Natural killer cell treated with Interleukin-12 subunit alpha and Interleukin-12 subunit beta and Interleukin-15 and Interleukin-18, amount 100 ng/mL, for 72 hours (primary cell): ENCODE data around the gene TMPRSS7. TPM values are rescaled to one million over a fixed set of nuclear protein-coding genes. Genes with fewer than 3 reads are reported as not detected.

Experiments used
- ATAC-seq, 2 donors: fragments of 150-1000 bp; cut with Tn5 transposase in 1 of 2; sonication (Bioruptor Pico), chemical (Tn5 transposase) in 1 of 2; 2 replicates each; pipeline ENCODE4 v1.10.0; 2021
- DNase-seq: peaks from one replicate; pipeline ENCODE4 v3.0.0; 2022; ENCODE audit warnings: low spot score
- H3K27ac Mint-ChIP-seq, 2 donors: 1 replicate in 1 of 2; 2 replicates in 1 of 2; pipeline ENCODE4 v1.8.0; 2022; ENCODE audit warnings: mixed read lengths in 2 of 2, mild to moderate bottlenecking in 1 of 2, moderate library complexity in 1 of 2
- H3K27me3 Mint-ChIP-seq, 2 donors: 1 replicate in 1 of 2; 2 replicates in 1 of 2; pipeline ENCODE4 v1.8.0; 2022; ENCODE audit warnings: mixed read lengths in 2 of 2
- H3K36me3 Mint-ChIP-seq: one replicate; pipeline ENCODE4 v1.8.0; 2022; ENCODE audit warnings: mixed read lengths
- H3K4me1 Mint-ChIP-seq, 2 donors: 1 replicate in 1 of 2; 2 replicates in 1 of 2; pipeline ENCODE4 v1.8.0; 2022; ENCODE audit warnings: low read depth in 2 of 2, mixed read lengths in 2 of 2, mild to moderate bottlenecking in 1 of 2
- H3K4me3 Mint-ChIP-seq: one replicate; pipeline ENCODE4 v1.8.0; 2022; ENCODE audit warnings: mixed read lengths
- H3K9me3 Mint-ChIP-seq: 2 replicates; pipeline ENCODE4 v1.8.0; 2022; ENCODE audit warnings: mixed read lengths
- total RNA-seq, 2 donors: library from RNA; stranded (reverse); gene quantifications; one replicate each; pipeline ENCODE4 v1.2.3, GENCODE V29; 2022

TMPRSS7 gene
- total RNA-seq, 2 donors from 2014 or later = not detected

DNA sequence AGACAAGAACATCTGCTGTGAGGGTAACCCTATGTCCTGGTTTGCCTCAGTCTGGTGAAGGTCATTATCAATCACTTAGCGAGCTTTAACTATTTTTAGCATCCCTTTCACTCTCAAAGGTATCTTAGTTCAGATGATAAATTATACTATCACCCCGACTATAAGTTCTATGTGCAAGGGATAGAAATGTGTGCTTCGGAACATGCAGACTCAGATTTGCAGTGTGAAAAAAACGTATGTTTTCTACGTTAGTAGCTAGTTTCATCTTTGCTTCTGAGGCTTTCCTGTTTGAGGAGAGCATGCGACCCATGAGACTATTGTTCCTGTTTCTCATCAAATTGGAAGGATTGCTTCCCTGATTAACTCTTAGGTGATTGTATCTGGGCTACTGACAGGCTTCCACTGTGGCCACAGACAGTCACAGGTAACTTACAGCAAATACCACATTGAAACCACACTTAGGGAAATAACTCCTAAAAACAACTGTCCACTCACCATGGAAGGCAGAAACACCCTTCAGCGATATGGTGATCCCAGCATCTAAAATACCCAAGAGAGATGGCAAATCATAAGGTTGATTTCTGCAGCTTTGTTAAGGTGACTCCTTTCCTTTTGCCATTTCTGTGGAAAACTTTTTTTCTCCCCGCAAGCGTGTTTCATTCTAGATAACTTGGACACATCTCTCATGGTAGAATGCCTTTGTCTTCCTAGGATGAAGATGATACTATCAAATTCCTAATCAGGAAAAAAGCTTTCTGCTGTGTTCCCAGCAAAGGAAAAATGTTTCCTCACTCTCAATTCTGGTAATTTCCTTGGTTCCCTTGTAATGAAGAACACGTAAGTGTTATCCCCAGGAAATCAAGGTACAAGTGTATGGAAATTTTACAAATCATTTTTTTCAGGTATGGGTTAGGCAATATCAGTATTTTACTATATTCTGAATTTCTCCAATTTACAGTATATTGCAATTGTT is 93.3 kb downstream of the TMPRSS7 start:
- Mint-ChIP-seq H3K4me3 (peak overlapping the region; percentile 44), H3K27ac (peak overlapping the region; percentile 58 to 75), H3K27me3 (no peaks in the 10 kb centered on the region), H3K36me3 (no peaks in the 10 kb centered on the region), H3K9me3 (no peaks in the 10 kb centered on the region), H3K4me1 (peaks cover 12 to 40% of the 10 kb centered on the region in 2 donors)
- DNase-seq (no peak), ATAC-seq (no peak)

GRCh38 chr3:112128843-112129727 is 94.5 kb downstream of the TMPRSS7 start:
- Mint-ChIP-seq H3K4me1 (peaks cover 20 to 48% of the 10 kb centered on the region in 2 donors), H3K36me3 (no peaks in the 10 kb centered on the region), H3K27ac (peak overlapping the region; percentile 19 to 58), H3K4me3 (peak overlapping the region; percentile 23), H3K9me3 (no peaks in the 10 kb centered on the region), H3K27me3 (no peaks in the 10 kb centered on the region)
- DNase-seq (no peak), ATAC-seq (no peak)

DNA sequence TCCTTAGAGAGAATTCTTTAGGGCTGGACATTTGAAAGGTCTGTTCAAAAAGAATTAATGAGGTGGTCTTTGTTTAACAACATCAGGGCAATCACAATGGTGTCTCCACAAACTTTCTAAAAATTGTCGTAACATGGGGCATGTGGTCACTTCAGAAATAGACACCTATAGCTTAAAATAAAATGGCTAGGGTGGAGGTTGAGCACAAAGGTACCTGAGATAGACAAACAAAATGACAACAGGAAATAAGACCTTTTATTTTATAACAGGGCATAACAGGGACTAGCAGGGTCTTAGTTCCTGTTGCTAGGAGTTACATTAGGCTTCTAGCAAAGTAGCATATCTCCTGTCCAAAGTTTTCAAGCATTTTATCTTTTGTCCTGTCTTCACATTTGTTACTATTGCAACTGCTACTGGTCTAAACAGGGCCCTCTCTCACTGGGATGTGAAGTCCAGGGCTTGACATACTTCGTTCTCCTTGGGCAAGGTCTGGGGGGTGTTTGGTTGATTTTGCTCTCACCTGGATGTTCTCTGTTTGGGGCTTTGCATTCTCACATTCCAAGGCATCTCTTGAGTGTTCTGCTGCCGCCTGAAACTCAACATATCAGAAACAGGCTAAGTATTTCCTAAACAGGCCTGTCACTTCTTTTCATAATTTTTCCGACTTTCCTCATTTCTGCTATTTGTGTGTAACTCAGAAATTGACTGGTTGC is 95.5 kb downstream of the TMPRSS7 start:
- ATAC-seq (no peak), DNase-seq (no peak)
- Mint-ChIP-seq H3K4me1 (peaks cover 25 to 54% of the 10 kb centered on the region in 2 donors), H3K27me3 (no peaks in the 10 kb centered on the region), H3K27ac (peak overlapping the region in 1 of 2 donors; percentile 58), H3K4me3 (peak overlapping the region; percentile 47), H3K9me3 (no peaks in the 10 kb centered on the region), H3K36me3 (no peaks in the 10 kb centered on the region)

- H3K9me3 Mint-ChIP-seq = no peaks in the 10 kb centered on the region
- peak overlapping the region; percentile 47 for H3K4me3 Mint-ChIP-seq
- H3K36me3 Mint-ChIP-seq = no peaks in the 10 kb centered on the region
- peak overlapping the region in 1 of 2 donors; percentile 58 for H3K27ac Mint-ChIP-seq
- DNase-seq (no peak), ATAC-seq (no peak)
- no peaks in the 10 kb centered on the region for H3K27me3 Mint-ChIP-seq
- peaks cover 25 to 55% of the 10 kb centered on the region in 2 donors for H3K4me1 Mint-ChIP-seq
Measured at GRCh38 chr3:112130638-112130993, 96.1 kb downstream of the TMPRSS7 start.

Other genes starting within 250 kb of the TMPRSS7 start
- gene PHLDB2, start 175.5 kb upstream of the TMPRSS7 start, total RNA-seq = 10 to 100 TPM; 12.2 to 13.6 TPM
- 10 to 100 TPM; 27.2 to 41.6 TPM for gene ABHD10, start 55.7 kb upstream of the TMPRSS7 start, total RNA-seq
- under 1 TPM in 1 of 2 donors, not detected in 1; 0.74 TPM for gene TAGLN3, start 35.8 kb upstream of the TMPRSS7 start, total RNA-seq
- 1 to 10 TPM in 1 of 2 donors, under 1 TPM in 1; 0.64 to 1.8 TPM for gene C3orf52, start 51.7 kb downstream of the TMPRSS7 start, total RNA-seq
- 1 to 10 TPM in 1 of 2 donors, under 1 TPM in 1; 1.00 to 5.3 TPM for gene GCSAM, start 98.5 kb downstream of the TMPRSS7 start, total RNA-seq